GM18507 (cell line): Measurements from ENCODE around the gene TENT5D.
"Not testable (repeated sequence)": the region's sequence is repeated elsewhere in the genome, so short reads cannot be mapped to it uniquely, and the experiment has no call there.

Source experiments
- DNase-seq: peaks from one replicate; pipeline ENCODE4 v3.0.0; 2011; ENCODE audit warnings: low read depth; ENCODE audit not compliant: insufficient read length; ENCODE audit errors: extremely low spot score
- FAIRE-seq: peaks from 2 replicates; lab custom pipeline; 2011; peaks lifted over from hg19 to GRCh38; lab: Jason Lieb, UNC

The TENT5D gene

GRCh38 chrX:80420147-80420546, at the start of gene TENT5D:
Gene TENT5D, plus strand, starts transcription at chrX:80420447. Its CDS starts 22,093 bp downstream, at chrX:80442540.
- FAIRE-seq: no peak
- DNase-seq: no peak

- not testable (repeated sequence) for FAIRE-seq, DNase-seq
Observed at GRCh38 chrX:80385651-80386050, 34.6 kb upstream of the TENT5D start.

DNA sequence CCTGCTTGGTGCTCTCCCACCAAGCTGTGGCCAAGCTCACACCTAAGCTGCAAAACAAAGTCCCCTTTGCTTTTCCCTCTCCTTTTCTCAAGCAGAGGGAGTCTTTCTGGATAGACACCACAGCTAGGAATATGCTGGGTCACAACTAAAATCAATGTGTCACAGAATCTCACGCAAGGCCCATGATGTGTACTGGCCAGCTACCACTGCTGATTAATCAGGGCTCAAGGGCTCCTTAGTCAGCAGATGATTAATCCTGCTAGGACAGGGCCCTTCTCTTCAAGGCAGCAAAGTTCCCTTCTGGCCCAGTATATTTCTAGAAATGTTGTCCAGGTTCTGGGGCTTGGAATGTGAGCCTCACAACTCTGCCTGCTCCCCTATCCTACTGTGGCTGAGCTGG, 32.0 kb upstream of the TENT5D start:
- no peak for FAIRE-seq
- DNase-seq: no peak

- FAIRE-seq (no peak), DNase-seq (no peak)
Observed at GRCh38 chrX:80412042-80412441, 8.2 kb upstream of the TENT5D start.

- FAIRE-seq: no peak
- no peak for DNase-seq
Observed at GRCh38 chrX:80423000-80423399, 2.8 kb downstream of the TENT5D start.

DNA sequence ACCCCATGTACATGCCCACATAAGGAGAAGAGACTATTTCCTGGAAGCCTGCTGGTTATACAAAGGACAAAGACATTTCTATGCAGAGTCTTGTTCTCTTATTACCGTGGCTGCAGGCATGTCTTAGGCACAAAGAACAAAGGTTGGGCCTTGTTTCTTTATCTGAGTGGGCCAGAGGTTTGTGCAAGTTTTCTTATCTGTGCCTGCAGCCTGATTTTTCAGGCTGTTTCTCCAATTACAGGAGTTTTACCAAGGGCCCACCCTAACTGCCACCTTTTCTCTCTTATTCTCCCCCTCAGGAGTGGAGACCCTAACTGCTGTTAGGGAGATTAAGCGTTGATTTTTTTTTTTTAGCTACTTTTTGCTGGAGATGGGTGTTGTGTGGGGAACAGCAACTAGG, 3.5 kb downstream of the TENT5D start:
- FAIRE-seq (no peak), DNase-seq (no peak)

DNA sequence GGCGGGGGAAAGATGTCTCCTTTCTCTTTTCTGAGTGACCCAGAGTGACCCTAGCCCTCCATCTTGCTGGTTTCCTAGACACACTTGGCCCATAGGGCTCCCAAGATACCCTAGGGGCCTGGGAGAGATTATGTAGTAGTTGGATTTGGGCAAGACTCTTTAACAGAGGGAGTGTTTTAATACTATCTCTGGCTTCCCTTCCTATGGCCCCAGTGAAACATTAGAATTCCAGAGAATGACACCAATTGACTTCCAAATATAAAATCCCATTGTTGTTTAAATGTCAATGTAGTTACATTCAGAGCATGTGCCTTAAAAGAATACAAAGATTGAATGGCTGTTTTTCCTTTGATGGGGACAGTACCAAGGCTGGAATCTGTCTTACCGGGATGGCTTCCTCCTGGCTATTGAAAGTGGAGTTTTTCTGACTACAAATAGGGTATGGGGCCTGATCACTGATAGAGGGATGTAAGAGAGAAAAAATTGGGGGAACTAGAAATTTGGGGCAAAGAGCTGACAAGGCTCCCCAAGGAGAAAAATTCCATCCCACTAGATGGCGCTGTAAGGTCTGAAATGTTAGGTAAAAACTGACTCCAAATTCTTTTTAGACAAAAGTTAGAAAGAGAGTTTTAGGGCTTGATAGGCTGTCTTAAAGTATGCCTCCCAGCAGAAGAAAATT, 10.7 kb downstream of the TENT5D start:
- FAIRE-seq (peak; percentile 31), DNase-seq (no peak)

DNA sequence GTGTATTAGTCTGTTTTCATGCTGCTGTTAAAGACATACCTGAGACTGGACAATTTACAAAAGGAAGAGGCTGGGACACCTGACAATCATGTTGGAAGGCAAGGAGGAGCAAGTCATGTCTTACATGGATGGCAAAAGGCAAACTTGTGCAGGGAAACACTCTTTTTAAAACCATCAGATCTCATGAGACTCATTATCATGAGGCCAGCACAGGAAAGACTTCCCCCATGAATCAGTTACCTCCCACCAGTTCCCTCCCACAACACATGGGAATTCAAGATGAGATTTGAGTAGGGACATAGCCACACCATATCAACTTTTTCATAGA, 11.2 kb downstream of the TENT5D start:
- no peak for FAIRE-seq
- no peak for DNase-seq

GRCh38 chrX:80432441-80432840, 12.2 kb downstream of the TENT5D start:
- FAIRE-seq: no peak
- DNase-seq: no peak

GRCh38 chrX:80432863-80433262, 12.6 kb downstream of the TENT5D start:
- no peak for DNase-seq
- FAIRE-seq: no peak

DNA sequence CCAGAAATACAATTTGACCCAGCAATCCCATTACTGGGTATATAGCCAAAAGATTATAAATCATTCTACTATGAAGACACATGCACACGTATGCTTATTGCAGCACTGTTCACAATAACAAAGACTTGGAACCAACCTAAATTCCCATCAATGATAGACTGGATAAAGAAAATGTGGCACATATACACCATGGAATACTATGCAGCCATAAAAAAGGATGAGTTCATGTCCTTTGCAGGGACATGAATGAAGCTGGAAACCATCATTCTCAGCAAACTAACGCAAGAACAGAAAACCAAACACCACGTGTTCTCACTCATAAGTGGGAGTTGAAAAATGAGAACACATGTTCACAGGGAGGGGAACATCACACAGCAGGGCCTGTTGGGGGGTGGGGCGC, 47.9 kb downstream of the TENT5D start:
- not testable (repeated sequence) for FAIRE-seq, DNase-seq

DNA sequence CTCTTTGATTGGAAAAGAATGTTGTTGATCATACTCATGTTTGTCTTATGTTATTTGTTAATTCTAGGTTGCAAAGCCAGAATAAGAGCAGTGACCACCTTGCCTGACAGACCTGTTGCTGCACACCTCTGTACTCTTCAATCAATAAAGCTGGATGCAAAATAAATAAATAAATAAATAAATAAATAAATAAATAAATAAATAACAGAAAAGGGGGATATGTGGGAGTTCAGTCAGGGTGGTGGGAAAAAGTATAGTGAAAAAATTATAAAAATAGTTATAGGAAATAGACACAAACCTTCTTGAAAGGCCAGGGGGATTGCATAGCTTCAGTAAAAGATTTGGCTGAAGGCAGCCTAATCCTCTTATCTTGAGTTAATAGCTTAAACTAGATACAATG, 51.3 kb downstream of the TENT5D start:
- DNase-seq (no peak), FAIRE-seq (no peak)

- no peak for DNase-seq
Observed at GRCh38 chrX:80485543-80485942, 65.3 kb downstream of the TENT5D start.

GRCh38 chrX:80486299-80486698, 66.1 kb downstream of the TENT5D start:
- FAIRE-seq (no peak), DNase-seq (no peak)

More at GRCh38 chrX:80485543-80485942, 65.3 kb downstream of the TENT5D start:
- no peak for FAIRE-seq

GRCh38 chrX:80489166-80489565, 68.9 kb downstream of the TENT5D start:
- FAIRE-seq (no peak), DNase-seq (no peak)
